HG03439 (cell line): ENCODE measurements around the gene GARIN3.
"Not testable (repeated sequence)": the region's sequence is repeated elsewhere in the genome, so short reads cannot be mapped to it uniquely, and the experiment has no call there.

Experiments
- ATAC-seq: cut with Tn5 transposase; IDR thresholded peaks from one replicate; pipeline ENCODE4 v1.9.1; 2021; ENCODE audit warnings: mild to moderate bottlenecking, moderate library complexity; ENCODE audit not compliant: unreplicated experiment

The GARIN3 gene

GRCh38 chr5:157186309-157187045 is 20.4 kb upstream of the GARIN3 start:
- no peak for ATAC-seq

- not testable (repeated sequence) for ATAC-seq
Measured at GRCh38 chr5:157185122-157185521, 19.1 kb upstream of the GARIN3 start.

- no peak for ATAC-seq
Measured at GRCh38 chr5:157184117-157184670, 18.1 kb upstream of the GARIN3 start.

- no peak for ATAC-seq
Measured at GRCh38 chr5:157182143-157182757, 16.2 kb upstream of the GARIN3 start.

- ATAC-seq = no peak
Measured at GRCh38 chr5:157180374-157181264, 14.6 kb upstream of the GARIN3 start, which contains the start of gene ITK. ITK (plus strand) TSS chr5:157180840; CDS start chr5:157180978, 138 bp downstream.

- no peak for ATAC-seq
Measured at GRCh38 chr5:157178966-157179365, 12.9 kb upstream of the GARIN3 start.

- no peak for ATAC-seq
Measured at GRCh38 chr5:157177953-157178352, 11.9 kb upstream of the GARIN3 start.

GRCh38 chr5:157175071-157175612 is 9.1 kb upstream of the GARIN3 start:
- ATAC-seq = no peak

- ATAC-seq = peak; percentile 99
Measured at GRCh38 chr5:157172403-157172802, 6.3 kb upstream of the GARIN3 start.

GRCh38 chr5:157168286-157168685 is 2.2 kb upstream of the GARIN3 start:
- ATAC-seq = no peak

- no peak for ATAC-seq
Measured at GRCh38 chr5:157167214-157167621, 1.2 kb upstream of the GARIN3 start.

GRCh38 chr5:157165668-157166067 is 396 bp downstream of the GARIN3 start:
- ATAC-seq = no peak

GRCh38 chr5:157165261-157165660 is 803 bp downstream of the GARIN3 start:
- no peak for ATAC-seq

GRCh38 chr5:157164521-157164920 is 1.5 kb downstream of the GARIN3 start:
- ATAC-seq = no peak

GRCh38 chr5:157162919-157163510 is 3.0 kb downstream of the GARIN3 start:
- no peak for ATAC-seq

- ATAC-seq = no peak
Measured at GRCh38 chr5:157161996-157162395, 4.1 kb downstream of the GARIN3 start.

GRCh38 chr5:157160001-157160400 is 6.1 kb downstream of the GARIN3 start:
- no peak for ATAC-seq

- no peak for ATAC-seq
Measured at GRCh38 chr5:157159209-157159751, 6.8 kb downstream of the GARIN3 start.

GRCh38 chr5:157157293-157157891 is 8.7 kb downstream of the GARIN3 start:
- ATAC-seq = no peak

- no peak for ATAC-seq
Measured at GRCh38 chr5:157155297-157155696, 10.8 kb downstream of the GARIN3 start.
